ENCODE data around the gene GALNT8. TPM values are rescaled to one million over a fixed set of nuclear protein-coding genes. Genes with fewer than 3 reads are reported as not detected.

GALNT8 gene
- total RNA-seq, 1 experiment from 2014 or later, result 0.35 TPM

DNA sequence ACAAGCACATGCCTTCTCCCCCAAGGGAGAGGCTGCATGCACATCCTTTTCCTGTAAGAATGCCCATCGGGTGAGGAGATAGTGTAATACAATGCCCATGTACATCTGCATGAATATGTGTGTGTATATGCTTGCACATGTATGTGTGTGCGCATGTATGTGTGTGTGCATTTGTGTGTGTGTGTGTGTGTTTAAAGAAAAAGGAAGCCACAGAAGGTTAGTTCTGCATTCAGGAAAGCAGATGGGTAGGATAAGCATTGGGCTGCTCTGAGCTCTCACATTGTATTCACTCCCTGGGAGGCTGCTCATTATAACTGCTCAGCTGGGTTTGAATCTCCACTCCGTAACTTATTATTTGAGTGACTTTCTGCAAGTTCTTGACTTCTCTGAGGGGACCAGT, 74.3 kb downstream of the GALNT8 start:
- no peak for DNase-seq (ENCODE audit: low read depth)

DNA sequence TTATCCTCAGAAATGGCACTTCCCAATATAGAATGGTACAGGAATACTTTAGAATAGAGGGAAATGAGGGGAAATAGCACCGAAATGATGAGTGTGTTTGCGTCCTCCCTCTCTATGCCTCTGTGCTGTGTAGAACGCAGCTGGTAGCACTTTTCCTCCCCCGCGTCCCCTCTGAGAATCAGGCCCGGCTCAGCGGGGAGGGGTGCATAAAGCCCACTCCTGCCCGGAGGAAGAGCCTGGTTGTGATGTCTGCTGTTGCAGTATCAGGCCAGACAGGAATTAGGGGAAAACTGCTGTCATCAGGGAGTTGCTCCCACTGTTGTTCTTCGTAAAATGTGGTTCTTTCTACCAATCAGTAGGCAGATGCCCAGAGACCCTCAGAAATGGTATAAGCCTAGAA, 76.0 kb downstream of the GALNT8 start:
- no peak for DNase-seq (ENCODE audit: low read depth)

GRCh38 chr12:4796694-4797482, 76.7 kb downstream of the GALNT8 start:
- DNase-seq (ENCODE audit: low read depth), result no peak

- DNase-seq (ENCODE audit: low read depth), result no peak
These were observed 80.4 kb downstream of the GALNT8 start for GRCh38 chr12:4800555-4800954.

DNA sequence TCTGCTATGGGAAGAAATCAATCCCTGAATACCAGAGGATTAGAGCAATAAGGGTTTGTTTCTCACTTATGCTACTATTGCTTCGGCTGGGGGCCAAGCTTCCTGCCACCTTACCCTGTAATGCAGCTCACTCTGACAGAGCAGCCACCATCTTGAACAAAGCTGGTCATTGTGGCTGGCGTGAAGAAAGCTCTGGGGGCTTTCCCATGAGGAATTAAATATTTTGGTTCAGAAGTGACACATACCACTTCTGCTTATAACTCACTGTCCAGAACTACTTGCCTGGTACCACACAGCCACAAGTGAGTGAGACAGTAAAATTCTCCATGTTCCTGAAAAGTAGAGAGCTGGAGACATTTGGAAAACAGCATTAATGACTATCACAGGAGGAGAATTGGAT, 82.6 kb downstream of the GALNT8 start:
- DNase-seq (ENCODE audit: low read depth), result no peak

DNA sequence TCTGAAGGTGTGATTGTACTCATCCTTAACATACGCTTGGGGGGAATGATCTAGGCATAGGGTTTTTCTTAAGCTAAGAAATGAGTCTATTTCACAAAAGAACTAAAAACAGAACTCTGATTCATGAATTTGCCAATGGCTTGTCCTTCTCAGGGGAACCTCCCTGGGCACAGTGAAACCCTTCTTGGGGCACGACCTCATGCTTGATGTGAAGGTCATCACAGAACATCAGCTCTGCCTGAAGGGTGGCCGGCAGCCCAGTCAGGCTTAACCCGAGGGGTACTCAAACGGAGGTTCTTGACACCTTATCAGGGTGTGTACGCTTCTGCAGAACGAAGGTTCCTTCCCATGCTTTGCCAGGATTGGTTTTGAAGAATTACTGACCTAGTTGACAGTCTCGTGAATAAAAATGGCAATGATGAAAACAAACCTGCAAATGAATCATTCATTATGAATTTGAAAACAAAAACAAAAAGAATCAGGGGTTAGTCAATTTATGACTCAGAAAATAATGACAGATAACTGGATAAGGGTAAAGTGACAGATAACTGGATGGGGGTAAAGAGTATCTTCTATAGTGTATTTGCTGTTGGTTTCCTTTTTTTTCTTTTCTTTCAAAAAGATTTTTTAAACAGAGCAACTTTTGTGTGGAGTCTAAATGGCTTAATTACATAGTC, 86.4 kb downstream of the GALNT8 start:
- no peak for DNase-seq (ENCODE audit: low read depth)

GRCh38 chr12:4807116-4807783, 87.0 kb downstream of the GALNT8 start:
- DNase-seq (ENCODE audit: low read depth), result no peak

DNA sequence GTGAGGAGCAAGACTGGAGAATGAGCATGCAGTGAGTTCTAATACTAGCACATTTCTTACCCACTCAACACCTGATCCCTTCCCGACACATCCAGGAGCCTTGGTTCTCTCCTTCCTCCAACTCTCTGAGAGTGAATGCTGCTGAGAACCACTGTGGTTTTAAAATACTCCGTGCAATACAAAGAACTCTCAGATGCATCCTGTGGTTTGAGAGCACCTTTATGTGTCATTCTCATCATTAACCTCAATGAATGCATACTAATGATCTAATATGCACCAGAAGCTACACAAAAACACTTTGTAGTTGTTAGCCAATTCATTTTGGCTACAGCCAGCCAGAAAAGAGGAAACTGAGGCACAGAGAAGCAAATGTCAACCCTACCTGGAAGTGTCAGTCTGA, 87.6 kb downstream of the GALNT8 start:
- no peak for DNase-seq (ENCODE audit: low read depth)

DNA sequence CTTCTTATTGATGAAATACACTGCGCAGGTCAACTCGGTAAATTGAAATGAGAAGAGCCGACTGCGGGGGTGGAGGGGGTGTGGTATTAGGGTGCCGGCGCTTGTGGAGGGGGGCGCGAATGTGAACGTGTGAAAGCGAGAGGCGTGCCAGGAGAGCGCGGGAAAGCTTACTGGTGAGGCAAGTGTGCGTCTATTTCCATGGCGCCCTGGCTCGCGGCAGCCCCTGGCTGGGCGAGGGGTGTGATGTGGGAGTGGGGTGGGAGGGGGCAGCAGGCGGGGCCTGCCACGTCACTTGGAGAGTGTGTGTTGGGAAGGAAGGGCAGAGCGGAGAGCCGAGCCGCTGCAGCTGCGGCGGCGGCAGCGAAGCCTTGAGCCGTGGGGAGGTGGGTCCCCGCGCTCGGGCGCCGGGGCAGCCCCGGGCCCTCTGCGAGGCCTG, 88.8 kb downstream of the GALNT8 start:
- no peak for DNase-seq (ENCODE audit: low read depth)

DNA sequence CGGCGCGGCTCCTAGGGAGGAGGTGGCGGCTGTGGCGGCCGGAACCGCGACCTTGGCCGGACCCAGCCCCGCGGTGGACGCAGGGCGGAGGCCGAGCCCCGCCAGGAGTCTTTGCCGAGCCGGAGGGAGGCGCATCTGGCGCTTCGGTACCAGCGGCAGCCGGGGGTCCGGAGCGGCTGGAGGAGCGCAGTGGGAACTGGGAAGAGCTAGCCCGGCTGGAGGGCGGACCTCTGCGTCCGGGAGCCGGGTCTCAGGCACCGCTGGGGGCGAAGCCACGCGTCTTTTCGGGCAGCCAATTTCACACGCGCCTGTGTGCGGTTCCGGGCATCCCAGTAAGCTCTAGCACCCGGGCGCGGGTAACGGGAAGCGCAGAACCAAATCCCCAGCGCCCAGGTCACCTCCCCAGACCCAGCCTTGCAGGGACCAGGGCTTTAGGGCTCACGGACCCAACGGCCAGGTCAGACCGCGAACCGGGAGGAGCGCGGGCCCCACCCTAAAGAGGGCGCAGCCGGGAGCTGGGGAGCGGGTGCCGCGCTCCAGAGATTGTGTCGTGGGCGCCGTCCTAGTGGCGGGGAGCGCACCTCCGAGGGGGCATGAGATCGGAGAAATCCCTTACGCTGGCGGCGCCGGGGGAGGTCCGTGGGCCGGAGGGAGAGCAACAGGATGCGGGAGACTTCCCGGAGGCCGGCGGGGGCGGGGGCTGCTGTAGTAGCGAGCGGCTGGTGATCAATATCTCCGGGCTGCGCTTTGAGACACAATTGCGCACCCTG, 89.4 kb downstream of the GALNT8 start:
- DNase-seq (ENCODE audit: low read depth), result no peak

DNA sequence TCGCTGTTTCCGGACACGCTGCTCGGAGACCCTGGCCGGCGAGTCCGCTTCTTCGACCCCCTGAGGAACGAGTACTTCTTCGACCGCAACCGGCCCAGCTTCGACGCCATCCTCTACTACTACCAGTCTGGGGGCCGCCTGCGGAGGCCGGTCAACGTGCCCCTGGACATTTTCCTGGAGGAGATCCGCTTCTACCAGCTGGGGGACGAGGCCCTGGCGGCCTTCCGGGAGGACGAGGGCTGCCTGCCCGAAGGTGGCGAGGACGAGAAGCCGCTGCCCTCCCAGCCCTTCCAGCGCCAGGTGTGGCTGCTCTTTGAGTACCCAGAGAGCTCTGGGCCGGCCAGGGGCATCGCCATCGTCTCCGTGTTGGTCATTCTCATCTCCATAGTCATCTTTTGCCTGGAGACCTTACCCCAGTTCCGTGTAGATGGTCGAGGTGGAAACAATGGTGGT, 90.0 kb downstream of the GALNT8 start:
- no peak for DNase-seq (ENCODE audit: low read depth)

DNA sequence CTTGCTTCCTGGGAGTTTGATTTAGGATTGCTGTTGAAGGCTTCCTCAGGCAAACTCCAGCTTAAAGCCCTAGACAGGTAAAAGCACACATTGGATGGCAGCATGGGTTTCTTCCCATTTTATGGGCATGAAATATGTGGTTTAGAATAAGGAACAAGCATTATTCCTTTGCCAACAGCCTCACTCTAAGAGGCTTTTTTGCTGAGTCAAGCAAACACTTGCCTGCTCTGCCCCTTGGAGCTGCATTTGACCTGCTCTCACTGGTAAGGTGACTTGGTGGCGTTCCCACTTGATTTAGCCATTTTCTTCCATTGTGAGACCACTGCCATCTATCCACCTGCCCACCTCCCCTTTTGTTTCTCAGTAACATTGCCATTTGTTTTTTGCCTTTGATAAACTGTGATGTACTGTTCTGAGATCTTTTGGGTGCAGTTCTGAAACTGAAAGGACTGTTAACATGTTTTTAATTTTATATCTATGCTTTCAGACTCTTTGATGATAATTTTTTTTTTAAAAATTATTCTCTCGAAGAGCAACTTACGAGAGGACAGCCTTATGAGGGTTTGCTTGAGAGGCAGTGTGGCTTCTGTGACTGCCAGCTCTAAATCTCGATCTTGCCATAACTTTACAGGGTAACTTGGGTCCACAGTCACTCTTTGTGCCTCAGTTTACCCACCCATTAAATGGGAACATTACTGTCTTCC, 92.6 kb downstream of the GALNT8 start:
- no peak for DNase-seq (ENCODE audit: low read depth)

DNA sequence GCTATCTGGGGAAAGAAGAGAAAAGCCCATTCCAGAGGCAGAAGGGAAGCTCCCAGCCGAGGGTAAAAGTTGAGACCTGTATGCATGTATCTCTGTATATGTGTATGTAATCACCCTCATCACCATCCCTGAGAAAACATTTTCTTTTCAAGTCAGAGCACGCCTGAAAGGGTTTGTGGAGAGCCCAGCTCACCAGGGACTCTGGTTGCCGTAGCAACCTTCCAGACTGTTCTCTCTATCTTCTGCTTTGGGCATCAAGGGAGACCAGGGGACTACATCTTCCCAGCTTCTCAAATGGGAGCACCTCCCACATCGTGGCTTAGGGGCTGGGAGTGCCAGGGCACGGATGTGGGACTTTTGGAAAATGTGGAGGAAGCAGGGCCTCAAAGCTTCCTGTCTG, 93.5 kb downstream of the GALNT8 start:
- DNase-seq (ENCODE audit: low read depth), result no peak

GRCh38 chr12:4814485-4814884, 94.3 kb downstream of the GALNT8 start:
- DNase-seq (ENCODE audit: low read depth), result peak; percentile 52

DNA sequence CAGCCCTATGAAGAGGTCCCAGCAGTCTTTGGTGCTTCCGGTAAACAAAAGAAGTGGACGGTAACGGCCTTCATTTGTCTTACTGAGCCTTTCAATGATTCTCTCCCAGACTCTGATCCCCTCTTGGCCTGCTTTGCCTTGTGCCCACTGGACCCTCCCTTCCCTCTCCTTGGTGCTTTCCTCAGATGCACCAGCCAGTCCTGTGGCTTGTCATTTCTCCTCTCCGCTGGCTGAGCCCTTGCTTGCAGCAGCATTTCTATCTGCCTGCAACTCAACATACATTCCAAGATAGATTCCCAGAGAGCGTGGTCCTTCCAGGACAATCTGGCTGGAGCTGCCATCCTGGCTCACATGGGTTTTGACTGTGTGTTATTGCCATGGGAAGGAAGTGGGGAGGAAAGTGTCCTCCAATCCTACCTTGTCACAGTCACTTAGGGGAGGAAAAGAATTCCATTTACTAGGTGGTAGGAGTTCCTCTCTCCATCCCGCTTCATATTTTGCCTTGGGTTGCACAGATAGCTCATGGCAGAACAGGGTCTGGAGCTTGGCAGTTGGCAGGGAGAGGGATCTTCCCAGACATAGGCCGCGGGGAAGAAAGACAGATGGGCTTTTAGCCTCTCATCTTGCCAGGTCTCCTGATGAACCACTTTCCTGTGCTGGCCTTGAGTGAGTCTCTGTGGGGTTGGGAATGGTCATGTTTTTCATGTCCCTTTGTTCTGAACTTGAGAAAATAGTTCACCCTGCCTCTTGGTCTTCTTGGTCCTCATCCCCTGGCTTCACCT, 96.7 kb downstream of the GALNT8 start:
- DNase-seq (ENCODE audit: low read depth), result no peak

- DNase-seq (ENCODE audit: low read depth), result no peak
These were observed 97.7 kb downstream of the GALNT8 start for GRCh38 chr12:4817880-4818279.

- peak; percentile 30 for DNase-seq (ENCODE audit: low read depth)
These were observed 99.5 kb downstream of the GALNT8 start for GRCh38 chr12:4819654-4820053.

GRCh38 chr12:4820971-4821370, 100.8 kb downstream of the GALNT8 start:
- DNase-seq (ENCODE audit: low read depth), result no peak

Data from HT1080 (cell line).